Measurements from ENCODE around the gene CNNM4.

Gene CNNM4

DNA sequence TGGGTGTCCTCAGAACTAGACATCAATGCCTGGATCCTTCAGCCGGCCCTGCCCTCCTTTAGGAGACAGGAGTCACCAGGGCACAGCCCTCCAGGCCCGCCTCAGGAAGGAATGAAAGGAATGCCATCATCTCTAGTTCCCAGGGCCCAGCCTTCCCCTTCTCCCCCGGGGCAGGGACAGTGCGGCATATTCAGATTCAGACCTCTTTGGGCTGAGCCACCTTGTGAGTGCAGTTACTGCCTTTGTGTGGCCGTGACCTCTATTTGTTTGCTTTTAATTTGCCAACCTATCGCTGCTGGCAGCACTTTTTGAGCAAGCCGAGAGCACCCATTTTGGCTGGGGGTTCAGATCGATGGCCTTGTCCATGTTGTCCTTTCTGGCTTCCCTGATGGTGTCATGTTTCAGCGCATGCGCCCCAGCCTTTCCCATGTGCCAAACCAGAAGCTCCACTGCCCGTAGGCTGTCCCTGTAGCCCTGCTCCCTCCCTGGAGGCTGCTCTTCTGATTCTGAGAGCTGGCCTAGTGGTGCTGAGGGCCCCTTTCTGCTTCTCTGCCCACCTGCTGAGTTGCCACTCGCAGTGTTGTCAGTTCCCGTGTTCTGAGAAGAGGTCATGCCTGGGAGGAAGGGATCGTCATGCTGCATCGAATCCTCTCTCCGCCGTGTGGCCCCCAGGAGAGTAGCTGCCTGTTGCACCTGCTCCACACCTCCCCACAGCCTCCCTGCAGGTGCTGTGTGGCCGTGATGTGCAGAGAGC is 72.2 kb downstream of the CNNM4 start:
- peak; percentile 46 for DNase-seq (ENCODE audit: low spot score)

DNA sequence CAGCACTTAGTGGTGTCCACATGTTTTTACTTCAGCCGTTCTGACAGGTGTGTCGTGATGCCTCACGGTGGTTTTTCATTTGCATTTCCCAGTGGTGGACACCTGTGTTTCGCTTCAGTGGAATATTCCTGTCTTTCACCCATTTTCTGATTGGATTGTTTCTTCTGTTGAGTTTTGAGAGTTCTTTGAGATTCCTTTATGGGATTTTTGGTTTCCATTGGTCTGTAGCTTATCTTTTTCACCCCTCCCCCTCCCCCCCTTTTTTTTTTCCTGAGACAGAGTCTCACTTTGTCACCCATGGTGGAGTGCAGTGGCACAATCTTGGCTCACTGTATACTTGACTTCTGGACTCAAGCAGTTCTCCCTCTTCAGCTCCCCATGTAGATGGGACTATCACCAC is 75.1 kb downstream of the CNNM4 start:
- DNase-seq (ENCODE audit: low spot score) = no peak

DNA sequence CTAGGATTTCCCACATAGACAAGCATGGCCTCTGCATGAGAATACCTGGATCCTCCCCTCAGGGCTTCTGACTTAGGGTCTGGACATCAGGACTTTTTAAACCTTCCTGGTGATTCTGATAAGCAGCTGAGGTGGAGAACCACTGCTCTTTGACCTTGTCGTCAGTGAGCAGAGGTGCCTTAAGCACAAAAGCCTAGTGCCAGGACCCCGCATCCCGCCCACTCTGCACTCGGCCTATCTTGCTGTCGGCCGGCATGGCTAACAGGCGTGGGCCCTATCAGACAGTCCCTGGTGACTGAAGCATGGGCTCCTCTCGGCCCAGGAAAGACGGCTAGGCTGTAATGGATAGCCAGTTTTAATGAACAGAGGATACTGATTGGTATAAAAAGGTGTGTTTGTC is 76.9 kb downstream of the CNNM4 start:
- DNase-seq (ENCODE audit: low spot score) = no peak

DNA sequence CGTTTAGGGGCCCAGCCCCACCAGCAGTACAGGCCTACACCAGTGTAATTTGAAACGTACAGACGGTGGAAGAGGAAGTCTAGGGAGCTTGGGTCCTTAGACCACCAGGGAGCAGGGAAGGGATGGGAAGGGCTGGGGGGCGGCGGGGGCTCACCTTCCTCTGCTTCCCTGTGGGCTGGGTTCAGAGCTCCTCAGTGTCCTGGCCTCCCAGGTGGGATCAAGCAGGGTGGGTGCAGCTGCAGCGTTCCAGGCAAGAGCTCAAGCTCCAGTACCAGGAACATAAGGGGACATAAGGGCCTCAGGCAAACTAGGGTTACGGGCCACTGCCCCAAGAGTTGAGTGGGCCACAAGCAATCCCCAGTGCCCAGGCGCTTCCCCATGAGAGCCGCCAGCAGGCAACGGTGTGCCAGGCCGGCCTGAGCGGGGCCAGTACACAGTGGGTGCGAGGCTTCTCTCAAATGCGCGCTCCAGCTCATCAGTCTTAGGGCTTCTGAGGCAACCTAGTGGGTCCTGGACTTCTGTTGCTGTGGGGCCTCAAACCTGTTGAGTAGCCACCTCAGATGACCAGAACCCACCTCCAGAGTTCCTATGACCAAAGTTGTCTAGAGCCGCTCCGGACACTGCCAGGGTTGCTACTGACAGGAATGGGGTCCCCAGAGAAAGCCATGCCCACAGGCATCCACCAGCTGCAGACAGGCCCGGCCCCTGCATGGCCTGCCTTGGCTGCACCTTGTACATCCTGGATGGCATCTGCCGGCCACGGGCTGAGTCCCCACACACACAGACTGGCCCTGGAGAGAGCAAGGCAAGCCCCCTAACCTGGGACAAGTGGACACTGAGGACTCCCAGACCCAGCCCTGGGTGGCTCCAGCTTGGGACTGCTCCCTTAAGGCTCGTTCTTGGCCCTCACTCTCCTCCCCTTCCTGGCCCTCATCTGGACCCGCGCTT is 77.9 kb downstream of the CNNM4 start:
- no peak for DNase-seq (ENCODE audit: low spot score)

DNA sequence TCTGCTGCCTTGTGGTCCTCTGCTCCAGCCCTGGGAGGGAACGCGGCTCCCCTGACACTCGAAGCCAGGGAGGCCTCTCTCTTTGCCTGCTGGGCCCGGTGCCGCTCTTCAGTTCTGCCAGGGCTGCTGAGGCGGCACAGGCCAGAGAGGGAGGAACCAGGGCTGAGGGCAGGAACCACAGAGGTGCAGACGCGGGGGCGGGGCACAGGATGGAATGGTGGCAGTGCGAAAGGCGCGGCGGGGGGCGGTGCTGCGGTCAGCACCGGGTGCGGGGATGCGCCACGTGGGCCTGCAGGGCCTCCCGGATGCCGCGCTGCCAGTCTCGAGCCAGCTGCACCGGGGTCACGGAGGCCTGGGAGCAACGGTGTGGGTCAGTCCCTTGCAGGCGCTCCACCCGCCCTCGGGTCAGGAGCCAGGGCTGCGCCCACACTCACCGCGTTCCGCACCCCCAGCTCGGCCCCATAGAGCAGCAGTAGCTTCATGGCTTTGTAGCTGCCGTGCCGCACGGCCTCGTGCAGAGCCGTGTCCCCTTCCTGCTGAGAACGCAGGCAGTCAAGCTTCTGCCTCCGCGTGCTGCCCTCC is 78.7 kb downstream of the CNNM4 start:
- no peak for DNase-seq (ENCODE audit: low spot score)

DNA sequence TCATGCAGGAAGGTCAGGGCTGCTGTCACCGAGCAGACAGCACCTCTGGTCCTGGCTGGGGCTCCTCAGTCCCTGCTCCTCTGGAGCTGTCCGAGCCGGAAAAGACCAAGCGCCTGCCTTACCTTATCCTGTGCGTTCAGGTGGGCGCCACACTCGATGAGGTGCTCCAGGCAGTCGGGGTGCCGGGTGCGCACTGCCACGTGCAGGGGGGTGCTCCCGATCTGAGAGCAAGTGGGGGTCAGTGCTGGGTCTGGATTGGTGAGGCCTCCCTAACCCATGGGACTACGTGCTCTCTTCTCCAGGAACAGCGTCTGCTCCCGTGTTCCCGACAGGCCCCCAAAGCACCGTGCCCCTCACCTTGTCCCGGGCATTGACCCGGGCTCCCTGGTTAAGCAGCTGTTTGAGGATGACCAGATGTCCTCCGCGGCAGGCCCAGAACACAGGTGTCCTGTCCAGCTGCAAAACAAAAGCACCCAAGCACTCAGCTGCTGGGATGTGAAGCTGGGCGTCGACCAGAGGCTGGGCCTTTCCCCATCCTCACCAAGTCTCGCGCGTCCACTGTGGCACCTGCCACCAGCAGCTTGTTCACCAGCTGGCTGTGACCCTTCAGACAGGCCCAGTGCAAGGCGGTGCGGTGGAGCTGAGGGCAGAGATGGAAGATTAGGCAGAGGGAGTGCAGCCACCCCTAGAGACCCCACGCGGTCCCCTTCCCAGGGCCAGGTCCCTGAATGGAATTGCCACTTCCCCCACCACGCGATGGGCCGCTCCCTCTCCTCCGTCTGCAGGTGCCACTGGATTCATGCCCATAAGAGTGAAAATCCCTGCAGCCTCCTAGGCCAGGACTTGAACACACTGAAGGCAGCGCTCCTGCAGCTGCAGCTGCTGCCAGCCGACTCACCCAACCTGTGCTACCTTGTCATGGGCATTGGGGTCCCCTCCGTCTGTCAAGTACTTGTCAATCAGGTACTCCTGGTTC is 79.5 kb downstream of the CNNM4 start:
- DNase-seq (ENCODE audit: low spot score) = no peak

DNA sequence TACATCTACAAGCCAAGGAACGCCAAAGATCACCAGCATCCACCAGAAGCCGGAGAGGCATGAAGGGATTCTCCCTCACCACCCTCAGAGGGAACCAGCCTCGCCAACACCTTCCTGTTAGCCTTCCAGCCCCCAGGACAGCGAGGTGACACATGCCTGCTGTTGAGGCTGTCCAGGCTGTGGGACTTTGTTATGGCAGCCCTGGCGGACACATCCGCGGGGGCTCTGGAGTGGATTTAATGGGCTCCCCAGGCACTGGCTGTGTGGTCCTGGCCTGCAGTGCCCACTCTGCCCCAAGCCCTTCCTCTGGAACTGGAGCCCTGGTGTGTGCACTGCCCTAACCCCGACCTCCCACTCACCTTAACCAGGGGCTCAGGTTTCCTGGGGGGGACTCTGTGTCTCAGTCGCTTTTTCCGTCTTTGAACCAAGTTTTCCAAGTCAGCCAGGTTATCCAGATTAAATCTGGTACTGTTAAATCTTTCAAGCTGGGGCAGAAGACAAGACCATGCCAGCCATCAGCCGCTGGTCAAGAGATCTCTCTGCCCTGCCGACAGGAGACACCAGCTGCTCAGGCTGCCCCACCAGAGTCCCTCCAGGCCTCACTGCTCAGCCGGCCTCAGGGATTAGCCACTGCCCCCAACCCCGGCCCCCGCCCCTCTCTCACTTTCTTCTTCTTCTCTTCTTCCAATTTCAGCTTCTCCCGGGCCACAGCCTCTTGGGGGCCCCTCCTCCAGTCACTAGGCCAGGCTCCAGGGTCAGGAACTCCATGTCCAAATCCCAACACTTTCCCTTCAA is 81.2 kb downstream of the CNNM4 start:
- no peak for DNase-seq (ENCODE audit: low spot score)

DNA sequence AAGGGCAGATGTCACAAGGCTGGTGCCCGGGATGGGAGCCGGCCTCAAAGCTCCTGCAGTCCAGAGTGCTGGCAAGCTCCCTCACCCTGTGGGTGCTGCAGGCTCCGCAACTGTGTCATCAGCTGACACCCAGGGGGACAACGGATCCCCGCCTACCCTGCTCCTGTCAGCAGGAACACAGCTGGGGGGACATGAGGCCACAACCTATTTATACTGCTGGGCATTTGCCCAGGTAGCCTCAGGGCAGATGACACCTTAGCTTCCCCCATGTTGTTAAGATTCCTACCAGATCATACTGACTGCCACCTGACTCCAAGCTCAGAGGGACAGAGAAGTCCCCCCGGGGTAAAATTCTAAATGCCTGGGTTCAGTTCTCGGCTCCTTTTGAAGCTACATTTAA is 81.9 kb downstream of the CNNM4 start:
- no peak for DNase-seq (ENCODE audit: low spot score)

DNA sequence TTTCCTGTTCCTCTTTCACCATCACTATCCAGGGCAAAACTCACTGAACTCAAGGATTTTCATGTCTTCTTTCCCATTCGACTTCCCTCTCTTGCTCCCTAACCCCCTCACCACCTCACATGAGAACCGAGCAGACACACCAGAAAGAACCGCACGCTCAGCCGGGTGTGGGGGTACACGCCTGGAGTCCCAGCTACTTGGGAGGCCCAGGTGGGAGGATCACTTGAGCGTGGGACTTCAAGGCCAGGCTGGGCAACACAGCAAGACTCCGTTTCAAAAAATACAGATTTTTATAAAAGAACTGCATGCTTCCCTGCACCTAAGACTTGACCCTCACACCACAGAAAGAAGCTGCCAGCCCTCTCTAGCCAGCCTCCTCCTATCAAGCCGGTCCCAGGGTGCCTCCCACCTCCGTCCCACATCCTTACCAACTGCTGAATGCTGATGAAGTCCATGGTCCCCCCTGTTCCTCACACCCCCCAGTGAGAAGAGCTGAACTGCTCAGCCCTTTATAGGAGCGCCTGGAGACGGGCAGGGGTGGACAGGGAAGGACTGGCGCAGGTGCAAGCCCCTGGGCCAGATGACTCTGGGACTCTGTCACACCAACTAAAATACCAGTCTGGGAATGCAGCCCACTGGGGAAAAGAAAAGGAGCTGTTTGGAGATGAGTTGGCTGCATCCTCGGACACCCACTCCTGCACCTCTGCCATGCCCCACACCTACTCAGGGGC is 83.0 kb downstream of the CNNM4 start, which contains the start of gene ANKRD23:
ANKRD23 (minus strand) TSS at position 484 of the 731 bp plus-strand sequence; CDS start at position 455, 29 bp downstream.
- DNase-seq (ENCODE audit: low spot score) = no peak

DNA sequence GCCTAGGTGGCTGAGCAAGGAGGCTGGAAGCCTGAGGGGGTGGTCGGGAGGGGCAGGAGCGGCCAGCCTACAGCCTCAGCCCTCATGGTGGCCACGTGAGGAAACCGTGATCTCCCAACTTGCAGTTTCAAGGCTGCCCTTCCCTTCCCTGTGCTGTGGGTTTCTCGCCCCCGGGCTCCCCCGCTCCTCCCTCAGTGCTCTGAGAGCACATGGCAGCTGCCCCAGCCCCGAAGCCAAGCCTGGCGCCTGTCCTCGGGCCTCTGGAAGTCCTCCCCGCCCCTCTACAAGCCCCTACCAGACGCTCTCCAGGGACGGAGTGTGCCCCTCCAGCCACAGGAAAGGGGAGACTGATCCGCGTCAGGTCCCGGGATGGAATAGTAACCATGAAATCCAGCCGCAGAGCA is 83.7 kb downstream of the CNNM4 start:
- no peak for DNase-seq (ENCODE audit: low spot score)

DNA sequence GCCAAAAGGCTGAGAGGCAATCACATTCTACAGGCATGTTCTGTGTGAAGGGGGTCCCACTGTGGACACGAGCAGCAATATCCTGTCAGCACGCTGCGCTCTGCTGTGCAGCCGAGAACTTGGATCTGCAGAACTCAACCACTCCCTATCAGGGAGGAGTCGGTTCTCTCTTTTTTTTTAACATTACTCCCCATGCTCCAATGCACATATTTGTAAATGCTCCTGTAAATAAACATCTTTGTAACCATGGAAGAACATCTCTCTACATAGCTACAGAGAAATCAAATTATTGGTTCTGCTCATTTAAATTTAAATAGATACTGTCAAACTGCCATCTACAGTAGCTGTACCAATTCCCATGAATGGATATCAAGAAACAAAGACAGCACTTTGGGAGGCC is 86.1 kb downstream of the CNNM4 start:
- no peak for DNase-seq (ENCODE audit: low spot score)

DNA sequence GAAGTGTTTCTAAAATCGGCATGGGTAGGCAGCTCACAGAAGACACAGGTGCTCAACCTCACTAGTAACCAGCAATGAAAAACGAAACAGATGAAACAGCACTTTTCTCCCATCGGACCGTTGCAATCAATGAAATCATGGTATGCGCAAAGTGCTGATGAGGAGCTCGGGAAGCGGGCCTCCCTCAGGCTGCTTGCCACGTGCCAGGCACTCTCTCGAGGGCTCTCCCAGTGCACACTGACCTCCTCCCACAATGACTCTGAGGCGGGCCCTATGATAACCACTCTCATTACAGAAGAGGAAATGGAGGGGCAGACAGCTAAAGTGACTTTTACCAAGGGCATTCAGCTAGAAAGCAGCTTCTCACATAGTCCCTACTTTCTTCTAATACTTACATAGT is 86.9 kb downstream of the CNNM4 start:
- DNase-seq (ENCODE audit: low spot score) = no peak

DNA sequence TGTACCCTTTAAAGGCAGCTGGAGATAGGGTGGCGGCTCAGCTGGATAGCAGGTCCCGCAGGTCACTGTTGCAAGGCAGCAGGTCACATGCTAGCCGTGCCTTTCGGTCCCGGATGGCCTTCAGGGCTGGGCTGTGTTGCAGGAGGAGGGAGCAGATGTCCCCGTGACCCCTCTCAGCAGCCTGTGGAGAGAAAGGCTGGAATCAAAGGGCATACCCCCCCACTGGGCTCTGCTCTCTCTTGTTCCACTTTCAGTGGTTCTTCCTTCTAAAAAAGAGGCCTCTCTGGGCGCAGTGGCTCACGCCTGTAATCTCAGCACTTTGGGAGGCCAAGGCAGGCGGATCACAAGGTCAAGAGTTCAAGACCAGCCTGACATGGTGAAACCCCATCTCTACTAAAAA is 87.6 kb downstream of the CNNM4 start:
- DNase-seq (ENCODE audit: low spot score) = no peak

DNA sequence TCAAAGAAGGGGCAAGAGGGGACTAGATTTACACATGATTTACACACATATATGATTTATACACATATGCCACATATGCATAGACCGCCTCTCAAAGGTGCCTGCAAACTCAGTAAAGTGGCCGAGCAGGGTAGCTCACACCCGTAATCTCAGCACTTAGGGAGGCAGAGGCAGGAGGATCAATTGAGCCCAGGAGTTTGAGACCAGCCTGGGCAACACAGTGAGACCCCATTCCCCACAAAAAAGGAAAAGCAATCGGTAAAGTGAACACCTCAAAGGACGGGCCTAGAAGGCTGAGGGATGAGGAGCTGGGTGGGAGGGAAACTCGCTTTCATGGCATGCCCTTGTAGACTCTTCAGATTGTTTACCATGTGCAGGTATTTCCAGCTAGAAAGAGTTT is 92.0 kb downstream of the CNNM4 start:
- DNase-seq (ENCODE audit: low spot score) = no peak

DNA sequence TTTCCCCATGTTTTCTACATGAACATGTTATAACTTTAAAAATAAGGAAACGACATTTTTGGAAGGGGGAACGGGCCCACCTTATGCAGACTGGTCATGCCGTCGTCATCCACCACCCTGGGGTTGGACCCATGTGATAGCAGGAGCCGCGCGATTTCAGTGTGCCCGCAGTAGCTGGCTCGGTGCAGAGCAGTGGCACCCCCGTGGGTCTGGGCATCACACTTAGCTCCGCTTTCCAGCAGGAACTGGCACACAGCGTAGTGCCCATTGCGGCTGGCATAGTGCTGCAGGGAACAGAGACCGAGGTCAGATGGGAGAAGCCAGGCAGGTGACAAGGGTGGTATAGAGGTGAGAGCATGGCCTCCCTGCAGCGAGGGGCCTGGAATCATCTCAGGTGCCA is 92.6 kb downstream of the CNNM4 start:
- no peak for DNase-seq (ENCODE audit: low spot score)

DNA sequence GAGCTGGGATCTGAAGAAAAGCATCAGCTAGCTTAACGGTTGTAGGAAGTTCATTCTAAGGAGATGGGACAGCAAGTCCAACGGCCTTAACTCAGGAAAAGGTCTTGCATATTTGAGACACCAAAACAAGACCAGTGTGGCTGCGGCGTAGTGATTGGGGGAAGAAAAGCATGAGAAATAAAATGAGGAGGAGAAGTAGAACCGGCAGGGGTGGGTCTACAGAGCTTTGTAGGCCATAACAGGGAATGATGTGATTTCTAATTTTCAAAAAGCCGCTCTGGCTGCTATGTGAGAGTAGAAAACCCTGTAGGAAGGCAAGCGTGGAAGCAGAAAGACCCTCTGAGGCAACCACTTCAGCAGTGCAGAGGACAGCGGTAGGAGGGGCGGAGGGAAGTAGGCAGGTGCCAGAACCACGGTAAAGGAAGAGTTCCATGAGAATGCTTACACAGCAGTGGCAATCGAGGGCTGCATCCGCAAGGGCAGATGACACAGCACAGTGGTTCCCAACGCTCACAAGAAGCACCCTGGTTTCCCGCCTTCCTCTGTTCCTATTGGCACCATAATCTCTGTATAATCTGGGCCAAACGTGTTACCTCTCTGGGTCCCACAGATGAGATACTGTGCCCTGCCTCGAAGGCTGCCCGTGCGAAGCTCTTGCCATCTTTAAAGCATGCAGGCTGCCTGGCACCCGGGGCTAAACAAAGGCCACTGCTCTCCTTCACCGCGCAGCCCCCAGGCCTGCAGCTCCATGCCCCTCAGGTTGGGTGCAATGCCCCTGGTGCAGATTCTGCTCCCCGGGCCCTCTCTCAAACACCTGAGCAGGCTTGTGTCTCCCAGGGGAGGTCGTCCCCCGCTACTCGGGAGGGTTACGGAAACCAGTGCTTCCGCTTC is 96.3 kb downstream of the CNNM4 start:
- no peak for DNase-seq (ENCODE audit: low spot score)

DNA sequence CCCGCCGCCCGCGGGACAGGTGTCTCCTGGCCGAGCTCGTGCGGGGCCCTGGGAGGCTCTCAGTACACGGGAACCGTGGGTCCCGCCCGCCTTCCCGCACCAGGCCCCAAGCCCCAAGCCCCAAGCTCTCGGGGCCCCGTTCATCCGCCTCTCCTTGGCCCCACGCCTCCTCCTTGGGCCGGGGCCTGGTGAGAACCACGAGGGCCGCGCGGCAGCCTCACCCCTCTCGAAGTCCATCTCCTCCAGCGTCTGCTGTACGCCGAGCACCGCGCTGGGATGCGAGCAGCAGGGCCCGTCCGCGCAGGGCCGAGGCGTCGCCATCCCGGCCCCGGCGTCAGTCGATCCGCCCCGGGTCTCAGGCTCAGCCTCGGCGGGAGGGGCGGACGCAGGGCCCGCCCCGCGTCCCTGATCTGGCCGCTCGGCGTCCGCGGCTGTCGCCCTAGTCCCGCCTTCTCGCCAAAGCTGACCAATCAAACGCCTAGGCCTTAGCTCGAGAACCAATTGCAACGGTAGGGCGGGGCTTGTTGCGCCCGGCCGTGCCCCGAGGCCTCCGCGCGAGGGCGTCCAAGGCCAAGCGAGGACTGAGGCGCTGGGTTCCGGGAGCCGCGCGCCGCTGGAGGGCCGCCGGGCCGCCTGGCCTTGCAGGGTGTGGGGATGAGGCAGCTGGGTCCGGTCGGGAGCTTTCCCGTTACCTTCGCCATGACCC is 97.1 kb downstream of the CNNM4 start, which contains the start of gene ANKRD39:
ANKRD39 (minus strand) TSS at position 350 of the 706 bp plus-strand sequence; CDS start at position 321, 29 bp downstream.
- DNase-seq (ENCODE audit: low spot score) = peak; percentile 99

DNA sequence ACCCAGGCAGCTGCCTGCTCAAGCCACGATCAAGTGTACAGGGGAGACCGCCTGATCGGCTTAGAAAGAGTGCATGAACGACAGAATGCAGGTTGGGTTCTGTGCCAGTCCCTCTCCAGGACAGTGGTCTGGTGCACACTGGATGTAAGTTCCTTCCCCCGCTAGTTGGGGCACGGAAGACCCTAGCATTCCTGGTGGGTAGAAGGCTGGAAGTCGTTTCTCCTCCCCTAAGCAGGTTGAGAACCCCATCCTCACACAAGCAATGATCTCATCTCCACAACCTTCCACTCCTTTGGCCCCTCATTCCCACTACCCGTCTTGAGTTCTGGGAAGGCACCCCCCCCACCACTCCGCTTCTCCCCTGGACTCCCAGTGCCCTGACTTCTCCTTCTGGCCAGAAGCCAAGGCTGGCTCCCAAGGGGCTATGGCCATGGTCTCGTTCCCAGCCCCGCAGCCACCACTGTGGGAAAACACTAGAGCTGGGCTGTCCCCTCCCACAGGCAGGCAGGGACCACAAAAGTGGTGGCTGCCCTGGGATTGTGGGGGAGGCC is 98.5 kb downstream of the CNNM4 start:
- no peak for DNase-seq (ENCODE audit: low spot score)

Measured in HuH-7 (cell line).